HEK293 (cell line): ENCODE measurements around the gene SSU72.

Experiments used
- CTCF ChIA-PET: fragments of 350-600 bp; formaldehyde crosslinking; extraction: SDS; loops from one replicate; lab custom pipeline; 2021; ENCODE audit warnings: antibody characterized with exemption; lab: Yijun Ruan, JAX
- POLR2A ChIA-PET: fragments of 300-600 bp; formaldehyde crosslinking; extraction: SDS; loops from one replicate; lab custom pipeline; 2020; ENCODE audit warnings: antibody characterized with exemption, inconsistent platforms; lab: Yijun Ruan, JAX
- H3K27ac ChIP-seq: fragments of 200-500 bp; sonication (Bioruptor generic); 2 replicates; pipeline ENCODE4 v1.5.1; 2014; ENCODE audit warnings: low read depth, low read length, control low read depth, inconsistent platforms; ENCODE audit errors: extremely low read depth
- H3K36me3 ChIP-seq, 2 experiments: fragments of 200-500 bp in 1 of 2; sonication (Bioruptor generic) in 1 of 2; 1 replicate in 1 of 2; 2 replicates in 1 of 2; pipeline ENCODE4 v1.5.1; 2014 to 2017; ENCODE audit warnings: inconsistent platforms in 2 of 2, low read length in 2 of 2; ENCODE audit not compliant: control insufficient read depth in 2 of 2, insufficient read depth in 1 of 2
- H3K4me1 ChIP-seq: fragments of 200-500 bp; sonication (Bioruptor generic); 2 replicates; pipeline ENCODE4 v1.5.1; 2014; ENCODE audit warnings: mild to moderate bottlenecking, low read length, inconsistent platforms; ENCODE audit not compliant: control insufficient read depth, insufficient read depth
- H3K4me3 ChIP-seq: 2 replicates; pipeline ENCODE4 v1.5.1; 2011; ENCODE audit warnings: low read depth, mild to moderate bottlenecking, control low read depth, low read length, moderate library complexity
- H3K9me3 ChIP-seq: fragments of 200-500 bp; sonication (Bioruptor generic); 2 replicates; pipeline ENCODE4 v1.5.1; 2014; ENCODE audit warnings: low read depth, low read length, inconsistent platforms; ENCODE audit not compliant: control insufficient read depth, insufficient read depth
- AEBP2 ChIP-seq: fragments of 450-650 bp; formaldehyde crosslinking; IDR thresholded peaks from 2 replicates; pipeline ENCODE4 v1.5.1; 2016; ENCODE audit warnings: missing biosample characterization, missing genetic modification characterization, borderline replicate concordance
- ATF2 ChIP-seq: fragments of 450-650 bp; formaldehyde crosslinking; IDR thresholded peaks from 2 replicates; pipeline ENCODE4 v1.5.1; 2016; ENCODE audit warnings: missing biosample characterization, missing genetic modification characterization, low read depth
- GLIS1 ChIP-seq: fragments of 450-650 bp; formaldehyde crosslinking; IDR thresholded peaks from 2 replicates; pipeline ENCODE4 v1.5.1; 2016; ENCODE audit warnings: missing biosample characterization, missing genetic modification characterization
- GLIS2 ChIP-seq: fragments of 450-650 bp; formaldehyde crosslinking; IDR thresholded peaks from 2 replicates; pipeline ENCODE4 v1.5.1; 2016; ENCODE audit warnings: missing biosample characterization, missing genetic modification characterization
- KLF10 ChIP-seq: fragments of 450-650 bp; IDR thresholded peaks from 2 replicates; pipeline ENCODE4 v1.5.1; 2018; ENCODE audit warnings: missing biosample characterization, mild to moderate bottlenecking, missing genetic modification characterization
- TCF7L2 ChIP-seq: IDR thresholded peaks from 2 replicates; pipeline ENCODE4 v1.6.1; 2011; ENCODE audit warnings: low read depth, mild to moderate bottlenecking, inconsistent platforms, low read length, moderate library complexity, borderline replicate concordance
- WT1 ChIP-seq: fragments of 450-650 bp; formaldehyde crosslinking; IDR thresholded peaks from 2 replicates; pipeline ENCODE4 v1.5.1; 2016; ENCODE audit warnings: missing biosample characterization, missing genetic modification characterization
- ZBTB26 ChIP-seq: fragments of 450-650 bp; formaldehyde crosslinking; optimal IDR thresholded peaks from 2 replicates; pipeline ENCODE3; 2016; ENCODE audit warnings: missing biosample characterization, mild to moderate bottlenecking, missing genetic modification characterization
- ZNF121 ChIP-seq: fragments of 450-650 bp; formaldehyde crosslinking; IDR thresholded peaks from 2 replicates; pipeline ENCODE4 v1.5.1; 2016; ENCODE audit warnings: missing biosample characterization, missing genetic modification characterization
- ZNF174 ChIP-seq: fragments of 450-650 bp; formaldehyde crosslinking; IDR thresholded peaks from 2 replicates; pipeline ENCODE4 v1.5.0; 2017; ENCODE audit warnings: missing biosample characterization, mild to moderate bottlenecking, missing genetic modification characterization
- ZNF26 ChIP-seq: fragments of 450-650 bp; formaldehyde crosslinking; IDR thresholded peaks from 2 replicates; pipeline ENCODE4 v1.5.1; 2016; ENCODE audit warnings: missing biosample characterization, missing genetic modification characterization
- ZNF311 ChIP-seq: fragments of 450-650 bp; formaldehyde crosslinking; IDR thresholded peaks from 2 replicates; pipeline ENCODE4 v1.5.1; 2017; ENCODE audit warnings: missing biosample characterization, missing genetic modification characterization, borderline replicate concordance
- ZNF580 ChIP-seq: fragments of 450-650 bp; formaldehyde crosslinking; IDR thresholded peaks from 2 replicates; pipeline ENCODE4 v1.5.1; 2016; ENCODE audit warnings: missing biosample characterization, missing genetic modification characterization
- ZNF776 ChIP-seq: fragments of 450-650 bp; formaldehyde crosslinking; IDR thresholded peaks from 2 replicates; pipeline ENCODE4 v1.5.0; 2017; ENCODE audit warnings: missing biosample characterization, missing genetic modification characterization, borderline replicate concordance
- ZNF843 ChIP-seq: fragments of 450-650 bp; formaldehyde crosslinking; IDR thresholded peaks from 2 replicates; pipeline ENCODE4 v1.5.1; 2016; ENCODE audit warnings: missing biosample characterization, missing genetic modification characterization

SSU72 gene

GRCh38 chr1:1562556-1563195 lies 12.0 kb downstream of the SSU72 start:
- no peak overlapping the region for H3K4me3 ChIP-seq
- H3K4me1 ChIP-seq: no peaks in the 10 kb centered on the region
- no peak for TF ChIP-seq ZNF776 (tag by site-specific recombination)
- no peak for TF ChIP-seq ZNF121 (tag by site-specific recombination)
- TF ChIP-seq ZNF26 (tag by site-specific recombination): no peak
- no peak for TF ChIP-seq ZNF174 (tag by site-specific recombination)
- TF ChIP-seq ZNF580 (tag by site-specific recombination): no peak
- no peak for TF ChIP-seq ZNF843 (tag by site-specific recombination)
- TF ChIP-seq ZBTB26 (tag by site-specific recombination): no peak
- no peak for TF ChIP-seq ZNF311 (tag by site-specific recombination)
- TF ChIP-seq ATF2 (tag by site-specific recombination): no peak
- no peak for TF ChIP-seq TCF7L2
- TF ChIP-seq KLF10: no peak
- TF ChIP-seq AEBP2: no peak
- ChIA-PET POLR2A (no interaction called here), CTCF (no interaction called here)
- H3K9me3 ChIP-seq: no peaks in the 10 kb centered on the region
- no peak overlapping the region for H3K27ac ChIP-seq
- peaks cover 12 to 78% of the 10 kb centered on the region in 2 experiments; a peak in 2 of 3 replicates for H3K36me3 ChIP-seq

GRCh38 chr1:1561801-1562470 lies 12.7 kb downstream of the SSU72 start:
- POLR2A ChIA-PET: interaction anchor here (0.8 to 1.2 kb wide), 2 partner anchors 10 to 14 kb away, joined by 4 read pairs; no protein-coding TSS in a partner anchor
- no peaks in the 10 kb centered on the region for H3K9me3 ChIP-seq
- CTCF ChIA-PET: interaction anchor here (0.5 kb wide), 1 partner anchor 9 kb away, joined by 4 read pairs; no protein-coding TSS in a partner anchor
- H3K4me1 ChIP-seq: no peaks in the 10 kb centered on the region
- H3K4me3 ChIP-seq: no peak overlapping the region
- no peak overlapping the region for H3K27ac ChIP-seq
- peaks cover 12 to 75% of the 10 kb centered on the region in 2 experiments; a peak in 2 of 3 replicates for H3K36me3 ChIP-seq
- TF ChIP-seq GLIS2 (tag by site-specific recombination) (peak; percentile 6; the same call in 1 of the 2 replicates), WT1 (tag by site-specific recombination) (no peak), GLIS1 (tag by site-specific recombination) (peak; percentile 52)
